BE2C (cell line): ENCODE measurements around the gene TAF4.
"Not testable (repeated sequence)": the region's sequence is repeated elsewhere in the genome, so short reads cannot be mapped to it uniquely, and the experiment has no call there.

Source experiments
- DNase-seq: peaks from one replicate; pipeline ENCODE4 v3.0.0-alpha.2; 2020
- H3K27me3 ChIP-seq: fragments of 250-450 bp; sonication (Bioruptor Pico); 2 replicates; pipeline ENCODE4 v1.5.1; 2020; ENCODE audit warnings: mild to moderate bottlenecking
- H3K36me3 ChIP-seq: fragments of 250-450 bp; sonication (Bioruptor Pico); 2 replicates; pipeline ENCODE4 v1.5.1; 2020; ENCODE audit warnings: mild to moderate bottlenecking
- H3K4me1 ChIP-seq: fragments of 250-450 bp; sonication (Bioruptor Pico); 2 replicates; pipeline ENCODE4 v1.5.1; 2020
- H3K4me3 ChIP-seq: 2 replicates; pipeline ENCODE4 v1.5.1; 2011; ENCODE audit warnings: low read depth, low read length
- H3K9me3 ChIP-seq: fragments of 250-450 bp; sonication (Bioruptor Pico); 2 replicates; pipeline ENCODE4 v1.5.1; 2020
- TF ChIP-seq, protein P1 (sequence below): IDR thresholded peaks from 2 replicates; pipeline ENCODE4 v1.5.1; 2012; ENCODE audit warnings: mild to moderate bottlenecking, low read depth, low read length

TAF4 gene

DNA sequence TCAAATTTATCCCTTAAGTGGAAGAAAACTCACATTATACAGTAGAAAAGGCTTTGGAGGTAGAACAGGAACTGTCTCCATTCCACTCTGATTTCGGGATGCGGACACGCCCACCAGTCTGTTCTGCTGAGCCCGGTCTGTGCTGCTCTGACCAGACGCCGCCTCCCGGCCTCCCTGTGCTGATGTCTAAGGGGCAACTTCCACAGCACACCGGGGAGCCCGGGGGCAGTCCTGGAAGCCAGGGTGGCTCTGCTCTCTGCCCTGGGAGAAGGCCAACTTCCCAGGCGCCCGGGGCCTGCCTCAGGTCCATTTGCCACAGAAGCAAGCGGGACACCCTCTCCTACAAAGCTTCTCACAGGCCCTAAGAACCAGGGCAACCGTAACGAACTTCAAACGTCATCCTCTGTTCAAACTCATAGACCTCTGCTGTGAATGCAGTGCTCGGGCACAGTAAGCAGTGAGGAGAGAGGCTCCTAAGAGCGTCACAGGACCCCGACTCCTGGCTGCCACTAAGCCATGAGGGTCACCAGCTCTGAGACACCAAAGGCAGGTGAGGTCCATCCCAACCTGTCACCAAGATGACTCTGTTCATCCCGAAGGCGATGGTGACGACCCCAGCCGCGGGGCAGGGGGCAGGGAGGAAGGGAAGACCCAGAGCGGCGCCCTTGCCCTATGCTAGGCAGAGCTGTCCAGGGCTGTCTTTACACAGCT lies 5.6 kb downstream of the TAF4 start:
- Histone ChIP-seq H3K4me3 (no peak overlapping the region), H3K4me1 (peaks cover 4% of the 10 kb centered on the region; the same call in 1 of the 2 replicates), H3K9me3 (peaks cover 3% of the 10 kb centered on the region; the same call in 1 of the 2 replicates), H3K27me3 (no peaks in the 10 kb centered on the region), H3K36me3 (peaks cover 19% of the 10 kb centered on the region)
- DNase-seq: no peak
- TF ChIP-seq, protein P1, sequence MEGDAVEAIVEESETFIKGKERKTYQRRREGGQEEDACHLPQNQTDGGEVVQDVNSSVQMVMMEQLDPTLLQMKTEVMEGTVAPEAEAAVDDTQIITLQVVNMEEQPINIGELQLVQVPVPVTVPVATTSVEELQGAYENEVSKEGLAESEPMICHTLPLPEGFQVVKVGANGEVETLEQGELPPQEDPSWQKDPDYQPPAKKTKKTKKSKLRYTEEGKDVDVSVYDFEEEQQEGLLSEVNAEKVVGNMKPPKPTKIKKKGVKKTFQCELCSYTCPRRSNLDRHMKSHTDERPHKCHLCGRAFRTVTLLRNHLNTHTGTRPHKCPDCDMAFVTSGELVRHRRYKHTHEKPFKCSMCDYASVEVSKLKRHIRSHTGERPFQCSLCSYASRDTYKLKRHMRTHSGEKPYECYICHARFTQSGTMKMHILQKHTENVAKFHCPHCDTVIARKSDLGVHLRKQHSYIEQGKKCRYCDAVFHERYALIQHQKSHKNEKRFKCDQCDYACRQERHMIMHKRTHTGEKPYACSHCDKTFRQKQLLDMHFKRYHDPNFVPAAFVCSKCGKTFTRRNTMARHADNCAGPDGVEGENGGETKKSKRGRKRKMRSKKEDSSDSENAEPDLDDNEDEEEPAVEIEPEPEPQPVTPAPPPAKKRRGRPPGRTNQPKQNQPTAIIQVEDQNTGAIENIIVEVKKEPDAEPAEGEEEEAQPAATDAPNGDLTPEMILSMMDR: no peak

DNA sequence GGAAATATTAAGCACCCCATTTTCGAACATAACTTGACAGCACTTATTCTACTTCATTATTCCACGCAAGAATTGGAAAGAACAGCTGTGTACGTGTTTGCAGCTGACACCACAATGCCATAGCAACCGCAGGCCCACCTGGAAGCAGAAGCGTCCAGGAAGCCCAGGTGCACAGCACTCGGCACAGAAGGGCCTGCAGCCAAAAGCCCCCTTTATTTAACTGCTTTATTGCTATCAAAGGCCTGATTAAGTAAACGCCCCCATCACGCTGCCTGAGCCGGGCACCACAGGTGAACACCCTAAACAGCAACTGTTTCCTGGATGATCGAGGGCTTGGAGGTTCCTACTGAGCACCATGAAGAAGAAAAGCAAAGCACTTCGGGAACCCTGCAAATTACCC lies 6.3 kb downstream of the TAF4 start:
- Histone ChIP-seq H3K9me3 (peaks cover 3% of the 10 kb centered on the region; the same call in 1 of the 2 replicates), H3K27me3 (no peaks in the 10 kb centered on the region), H3K36me3 (peaks cover 20% of the 10 kb centered on the region), H3K4me3 (no peak overlapping the region), H3K4me1 (peaks cover 4% of the 10 kb centered on the region; the same call in 1 of the 2 replicates)
- TF ChIP-seq, protein P1: no peak
- no peak for DNase-seq

DNA sequence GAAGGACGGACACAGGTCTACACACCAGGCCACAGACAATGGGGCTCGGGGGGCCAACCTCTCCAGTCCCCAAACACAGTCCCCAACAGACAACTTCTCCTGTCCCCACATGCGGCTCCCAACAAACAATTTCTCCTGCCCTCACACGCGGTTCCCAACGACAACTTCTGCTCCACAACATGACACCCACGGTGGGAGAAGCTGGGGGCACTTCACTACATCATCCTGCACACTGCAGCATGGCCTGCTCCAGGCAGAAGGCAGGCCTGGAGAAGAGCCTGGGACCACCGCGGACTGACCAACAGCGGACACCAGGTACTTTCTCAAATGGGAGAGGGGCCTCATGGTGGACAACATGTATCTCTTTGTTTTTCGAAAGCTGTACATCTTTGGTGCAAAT lies 6.7 kb downstream of the TAF4 start:
- DNase-seq: no peak
- Histone ChIP-seq H3K36me3 (peaks cover 25% of the 10 kb centered on the region), H3K9me3 (peaks cover 3% of the 10 kb centered on the region; the same call in 1 of the 2 replicates), H3K4me3 (no peak overlapping the region), H3K4me1 (peaks cover 4% of the 10 kb centered on the region; the same call in 1 of the 2 replicates), H3K27me3 (no peaks in the 10 kb centered on the region)
- TF ChIP-seq, protein P1: no peak

DNA sequence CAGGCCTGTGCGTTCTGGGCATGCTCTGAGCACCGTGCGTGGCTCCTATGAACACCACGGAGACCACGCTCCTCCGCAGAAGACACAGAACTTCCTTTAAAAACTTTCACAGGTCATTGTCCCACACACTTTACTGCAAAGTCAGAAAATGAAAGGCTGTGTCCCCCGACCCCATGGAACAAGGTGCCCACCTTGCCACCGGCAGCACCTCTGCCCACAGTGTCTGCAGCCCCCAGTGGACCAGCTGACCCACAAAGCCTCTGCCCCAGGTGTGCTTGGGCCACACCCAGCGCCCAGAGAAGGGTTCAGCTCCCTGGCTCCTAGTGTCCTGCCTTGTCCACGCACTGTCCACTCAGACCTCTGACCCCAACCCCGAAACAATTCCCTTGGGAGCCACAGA lies 8.7 kb downstream of the TAF4 start:
- H3K36me3 ChIP-seq: peaks cover 33% of the 10 kb centered on the region
- H3K9me3 ChIP-seq: peaks cover 3% of the 10 kb centered on the region; the same call in 1 of the 2 replicates
- DNase-seq: no peak
- peaks cover 4% of the 10 kb centered on the region; the same call in 1 of the 2 replicates for H3K4me1 ChIP-seq
- H3K4me3 ChIP-seq: no peak overlapping the region
- TF ChIP-seq, protein P1: no peak
- no peaks in the 10 kb centered on the region for H3K27me3 ChIP-seq

DNA sequence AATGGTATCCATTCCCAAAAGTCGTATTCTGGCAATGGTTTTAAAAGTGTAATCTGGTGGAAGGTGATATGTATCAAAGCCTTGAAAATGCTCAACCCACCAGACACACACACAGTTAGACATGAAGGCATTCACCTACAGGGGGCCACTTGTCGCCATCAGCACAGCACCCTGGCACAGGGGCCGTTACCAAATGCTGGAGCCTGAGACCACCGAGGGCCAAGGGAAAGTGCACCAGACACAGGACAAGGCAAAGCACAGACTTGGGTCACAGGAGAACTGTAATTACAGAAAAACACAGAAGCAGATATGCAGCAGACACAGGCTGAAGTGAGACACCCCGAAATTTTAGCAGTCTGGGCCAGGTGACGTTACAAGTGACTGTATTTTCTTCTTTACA lies 9.3 kb downstream of the TAF4 start:
- Histone ChIP-seq H3K4me3 (no peak overlapping the region), H3K4me1 (no peaks in the 10 kb centered on the region), H3K9me3 (peaks cover 3% of the 10 kb centered on the region; the same call in 1 of the 2 replicates), H3K27me3 (no peaks in the 10 kb centered on the region), H3K36me3 (peaks cover 27% of the 10 kb centered on the region)
- TF ChIP-seq, protein P1: no peak
- DNase-seq: no peak

DNA sequence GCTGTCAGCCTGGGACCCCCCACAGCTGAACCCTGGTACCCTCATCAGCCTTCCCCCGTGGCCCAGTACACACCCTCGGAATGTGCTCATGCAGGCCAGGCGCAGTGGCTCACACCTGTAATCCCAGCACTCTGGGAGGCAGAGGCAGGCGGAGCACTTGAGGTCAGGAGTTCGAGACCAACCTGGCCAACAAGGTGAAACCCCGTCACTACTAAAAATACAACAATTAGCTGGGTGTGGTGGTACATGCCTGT lies 9.9 kb downstream of the TAF4 start:
- H3K27me3 ChIP-seq, H3K4me1 ChIP-seq, DNase-seq, H3K4me3 ChIP-seq, H3K9me3 ChIP-seq: not testable (repeated sequence)
- H3K36me3 ChIP-seq: peaks cover 23% of the 10 kb centered on the region
